ENCODE measurements around the gene TSPAN4. TPM values are rescaled to one million over a fixed set of nuclear protein-coding genes. Genes with fewer than 3 reads are reported as not detected.

Gene TSPAN4
- total RNA-seq, 2 experiments from 2014 or later: 9.4 to 12.1 TPM

GRCh38 chr11:825366-826226, 17.1 kb upstream of the TSPAN4 start:
- Histone ChIP-seq H3K4me2 (ENCODE audit: low read length) (no peak overlapping the region), H3K79me2 (ENCODE audit: insufficient read depth, low read depth, low read length) (no peaks in the 10 kb centered on the region), H3K4me3 (ENCODE audit: low read depth, low read length, poor library complexity, severe bottlenecking) (no peak overlapping the region), H3K36me3 (ENCODE audit: insufficient read depth, low read length) (no peaks in the 10 kb centered on the region), H4K20me1 (ENCODE audit: insufficient read depth, low read length) (no peaks in the 10 kb centered on the region), H3K9me3 (ENCODE audit: low read length) (no peaks in the 10 kb centered on the region), H3K9me2 (ENCODE audit: insufficient read depth, low read length) (no peaks in the 10 kb centered on the region), H3K4me1 (ENCODE audit: insufficient read depth, low read length, poor library complexity, severe bottlenecking) (peaks cover 39% of the 10 kb centered on the region), H3K27ac (ENCODE audit: low read depth, low read length, poor library complexity, severe bottlenecking) (no peak overlapping the region), H2AFZ (ENCODE audit: low read length) (no peak overlapping the region)
- intact Hi-C loops (cut with micrococcal nuclease; ENCODE audit: unreplicated experiment): no loop called here
- no peak for DNase-seq (ENCODE audit: low spot score)
- ChIA-PET CTCF (ENCODE audit: unreplicated experiment) (no interaction called here), POLR2A (no interaction called here)
- no TSS peak for BruUV-seq (replicated peaks)
- TF ChIP-seq, protein P1, sequence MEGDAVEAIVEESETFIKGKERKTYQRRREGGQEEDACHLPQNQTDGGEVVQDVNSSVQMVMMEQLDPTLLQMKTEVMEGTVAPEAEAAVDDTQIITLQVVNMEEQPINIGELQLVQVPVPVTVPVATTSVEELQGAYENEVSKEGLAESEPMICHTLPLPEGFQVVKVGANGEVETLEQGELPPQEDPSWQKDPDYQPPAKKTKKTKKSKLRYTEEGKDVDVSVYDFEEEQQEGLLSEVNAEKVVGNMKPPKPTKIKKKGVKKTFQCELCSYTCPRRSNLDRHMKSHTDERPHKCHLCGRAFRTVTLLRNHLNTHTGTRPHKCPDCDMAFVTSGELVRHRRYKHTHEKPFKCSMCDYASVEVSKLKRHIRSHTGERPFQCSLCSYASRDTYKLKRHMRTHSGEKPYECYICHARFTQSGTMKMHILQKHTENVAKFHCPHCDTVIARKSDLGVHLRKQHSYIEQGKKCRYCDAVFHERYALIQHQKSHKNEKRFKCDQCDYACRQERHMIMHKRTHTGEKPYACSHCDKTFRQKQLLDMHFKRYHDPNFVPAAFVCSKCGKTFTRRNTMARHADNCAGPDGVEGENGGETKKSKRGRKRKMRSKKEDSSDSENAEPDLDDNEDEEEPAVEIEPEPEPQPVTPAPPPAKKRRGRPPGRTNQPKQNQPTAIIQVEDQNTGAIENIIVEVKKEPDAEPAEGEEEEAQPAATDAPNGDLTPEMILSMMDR (conservative IDR thresholded peaks at IDR 0.05; ENCODE audit: low read length): no peak
- no peak for TF ChIP-seq EZH2phosphoT487 (IDR thresholded peaks at IDR 0.05; ENCODE audit: borderline replicate concordance, low read depth, low read length)

GRCh38 chr11:826227-826621, 16.4 kb upstream of the TSPAN4 start:
- Histone ChIP-seq H3K9me3 (ENCODE audit: low read length) (no peaks in the 10 kb centered on the region), H3K27ac (ENCODE audit: low read depth, low read length, poor library complexity, severe bottlenecking) (no peak overlapping the region), H3K4me2 (ENCODE audit: low read length) (peak overlapping the region; percentile 76; the same call in 1 of the 2 replicates), H3K9me2 (ENCODE audit: insufficient read depth, low read length) (no peaks in the 10 kb centered on the region), H3K79me2 (ENCODE audit: insufficient read depth, low read depth, low read length) (no peaks in the 10 kb centered on the region), H4K20me1 (ENCODE audit: insufficient read depth, low read length) (no peaks in the 10 kb centered on the region), H3K4me3 (ENCODE audit: low read depth, low read length, poor library complexity, severe bottlenecking) (no peak overlapping the region), H3K4me1 (ENCODE audit: insufficient read depth, low read length, poor library complexity, severe bottlenecking) (peaks cover 36% of the 10 kb centered on the region), H2AFZ (ENCODE audit: low read length) (no peak overlapping the region), H3K36me3 (ENCODE audit: insufficient read depth, low read length) (no peaks in the 10 kb centered on the region)
- CTCF ChIA-PET (ENCODE audit: unreplicated experiment): no interaction called here
- TF ChIP-seq EZH2phosphoT487 (IDR thresholded peaks at IDR 0.05; ENCODE audit: borderline replicate concordance, low read depth, low read length): no peak
- TF ChIP-seq, protein P1 (conservative IDR thresholded peaks at IDR 0.05; ENCODE audit: low read length): no peak
- POLR2A ChIA-PET: no interaction called here
- intact Hi-C loops (cut with micrococcal nuclease; ENCODE audit: unreplicated experiment): no loop called here
- BruUV-seq (replicated peaks): no TSS peak
- no peak for DNase-seq (ENCODE audit: low spot score)

DNA sequence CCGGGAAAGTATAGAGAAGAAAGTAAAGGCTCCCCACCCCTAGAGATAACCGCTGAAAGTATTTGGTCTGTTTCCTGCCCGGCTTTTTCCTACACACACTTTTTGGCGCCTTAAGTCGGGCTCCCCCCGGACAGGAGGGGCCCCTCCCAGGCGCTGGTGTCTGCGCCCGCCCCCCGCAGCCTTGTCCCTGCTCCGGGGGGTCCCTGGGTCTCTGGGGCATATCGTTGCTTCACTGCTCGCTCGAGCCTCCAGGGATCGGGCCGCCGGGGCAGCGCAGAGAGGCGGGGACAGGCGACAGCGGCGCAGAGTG, 15.9 kb upstream of the TSPAN4 start:
- POLR2A ChIA-PET: no interaction called here
- no peaks in the 10 kb centered on the region for H3K9me3 ChIP-seq (ENCODE audit: low read length)
- H3K9me2 ChIP-seq (ENCODE audit: insufficient read depth, low read length): no peaks in the 10 kb centered on the region
- intact Hi-C loops (cut with micrococcal nuclease; ENCODE audit: unreplicated experiment): no loop called here
- no peaks in the 10 kb centered on the region for H3K79me2 ChIP-seq (ENCODE audit: insufficient read depth, low read depth, low read length)
- H3K36me3 ChIP-seq (ENCODE audit: insufficient read depth, low read length): no peaks in the 10 kb centered on the region
- peaks cover 36% of the 10 kb centered on the region for H3K4me1 ChIP-seq (ENCODE audit: insufficient read depth, low read length, poor library complexity, severe bottlenecking)
- H4K20me1 ChIP-seq (ENCODE audit: insufficient read depth, low read length): no peaks in the 10 kb centered on the region
- BruUV-seq (replicated peaks): no TSS peak
- peak overlapping the region; percentile 59; the same call in 1 of the 2 replicates for H2AFZ ChIP-seq (ENCODE audit: low read length)
- no peak for DNase-seq (ENCODE audit: low spot score)
- peak overlapping the region; percentile 62 for H3K4me3 ChIP-seq (ENCODE audit: low read depth, low read length, poor library complexity, severe bottlenecking)
- CTCF ChIA-PET (ENCODE audit: unreplicated experiment): no interaction called here
- peak overlapping the region; percentile 76 for H3K4me2 ChIP-seq (ENCODE audit: low read length)
- TF ChIP-seq, protein P1 (conservative IDR thresholded peaks at IDR 0.05; ENCODE audit: low read length): no peak
- TF ChIP-seq EZH2phosphoT487 (IDR thresholded peaks at IDR 0.05; ENCODE audit: borderline replicate concordance, low read depth, low read length): no peak
- no peak overlapping the region for H3K27ac ChIP-seq (ENCODE audit: low read depth, low read length, poor library complexity, severe bottlenecking)

Data from OCI-LY7 (cell line).